Measurements from ENCODE around the gene ENOX1. TPM values are rescaled to one million over a fixed set of nuclear protein-coding genes. Genes with fewer than 3 reads are reported as not detected.

Gene ENOX1
- total RNA-seq, 1 donor from 2014 or later: 3.0 TPM

- Mint-ChIP-seq H3K36me3 (no peaks in the 10 kb centered on the region), H3K9me3 (no peaks in the 10 kb centered on the region), H3K27me3 (ENCODE audit: low read depth) (no peaks in the 10 kb centered on the region), H3K4me3 (no peak overlapping the region), H3K4me1 (peaks cover 7% of the 10 kb centered on the region), H3K27ac (no peak overlapping the region)
- no peak for DNase-seq (ENCODE audit: low spot score in 2 of 2, unreplicated experiment in 2 of 2)
- no peak for TF ChIP-seq CTCF (IDR thresholded peaks at IDR 0.05; ENCODE audit: unreplicated experiment)
Measured at GRCh38 chr13:43433691-43434141, 353.1 kb downstream of the ENOX1 start.

DNA sequence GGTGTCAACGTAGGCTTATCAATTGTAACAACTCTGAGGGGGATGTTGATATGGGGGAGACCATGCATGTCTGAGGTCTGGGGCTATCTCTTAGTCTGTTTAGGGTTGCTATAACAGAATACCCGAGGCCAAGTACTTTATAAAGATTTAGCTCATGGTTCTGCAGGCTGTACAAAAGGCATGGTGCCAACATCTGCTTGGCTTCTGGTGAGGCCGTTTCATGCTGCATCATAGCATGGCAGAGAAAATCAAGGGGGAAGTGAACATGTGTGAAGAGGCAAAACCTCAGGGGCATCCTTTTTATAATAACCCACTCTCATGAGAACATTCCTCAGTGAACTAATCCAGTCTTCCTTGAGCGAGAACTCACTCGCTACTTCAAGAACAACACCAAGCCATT, 353.8 kb downstream of the ENOX1 start:
- no peak for DNase-seq (ENCODE audit: low spot score in 2 of 2, unreplicated experiment in 2 of 2)
- Mint-ChIP-seq H3K4me3 (no peak overlapping the region), H3K27ac (no peak overlapping the region), H3K4me1 (peaks cover 4% of the 10 kb centered on the region), H3K36me3 (no peaks in the 10 kb centered on the region), H3K27me3 (ENCODE audit: low read depth) (no peaks in the 10 kb centered on the region), H3K9me3 (no peaks in the 10 kb centered on the region)
- TF ChIP-seq CTCF (IDR thresholded peaks at IDR 0.05; ENCODE audit: unreplicated experiment): no peak

- DNase-seq (ENCODE audit: low spot score in 2 of 2, unreplicated experiment in 2 of 2): no peak
- no peaks in the 10 kb centered on the region for H3K27me3 Mint-ChIP-seq (ENCODE audit: low read depth)
- peaks cover 3% of the 10 kb centered on the region for H3K4me1 Mint-ChIP-seq
- H3K36me3 Mint-ChIP-seq: no peaks in the 10 kb centered on the region
- TF ChIP-seq CTCF (IDR thresholded peaks at IDR 0.05; ENCODE audit: unreplicated experiment): no peak
- no peaks in the 10 kb centered on the region for H3K9me3 Mint-ChIP-seq
- no peak overlapping the region for H3K4me3 Mint-ChIP-seq
- no peak overlapping the region for H3K27ac Mint-ChIP-seq
Measured at GRCh38 chr13:43431841-43432240, 354.9 kb downstream of the ENOX1 start.

DNA sequence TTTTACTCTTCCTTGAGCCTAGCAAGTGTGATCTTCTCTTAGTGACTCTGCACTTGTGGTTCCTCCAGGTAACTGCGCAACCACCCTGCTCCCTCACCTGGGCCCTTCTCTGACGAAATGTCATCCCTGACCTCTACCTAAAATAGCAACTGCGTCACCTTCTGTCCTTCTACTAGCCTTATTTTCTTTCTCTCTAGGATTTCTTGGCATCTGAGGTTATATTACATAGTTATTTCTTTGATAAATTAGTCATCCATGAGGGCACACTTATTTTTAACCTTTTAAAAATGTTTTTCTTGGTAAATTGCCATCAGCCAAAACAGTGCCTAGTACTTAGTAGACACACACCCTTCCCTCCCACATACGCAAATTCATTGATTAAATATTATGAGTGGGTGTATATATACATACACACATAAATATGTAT, 355.5 kb downstream of the ENOX1 start:
- no peak for TF ChIP-seq CTCF (IDR thresholded peaks at IDR 0.05; ENCODE audit: unreplicated experiment)
- Mint-ChIP-seq H3K4me3 (no peak overlapping the region), H3K9me3 (no peaks in the 10 kb centered on the region), H3K4me1 (peaks cover 3% of the 10 kb centered on the region), H3K27me3 (ENCODE audit: low read depth) (no peaks in the 10 kb centered on the region), H3K27ac (no peak overlapping the region), H3K36me3 (no peaks in the 10 kb centered on the region)
- no peak for DNase-seq (ENCODE audit: low spot score in 2 of 2, unreplicated experiment in 2 of 2)

GRCh38 chr13:43428545-43429296, 358.1 kb downstream of the ENOX1 start:
- Mint-ChIP-seq H3K9me3 (no peaks in the 10 kb centered on the region), H3K4me1 (peaks cover 3% of the 10 kb centered on the region), H3K27ac (no peak overlapping the region)

More at GRCh38 chr13:43428545-43429296, 358.1 kb downstream of the ENOX1 start:
- no peak overlapping the region for H3K4me3 Mint-ChIP-seq
- no peak for DNase-seq (ENCODE audit: low spot score in 2 of 2, unreplicated experiment in 2 of 2)
- no peaks in the 10 kb centered on the region for H3K36me3 Mint-ChIP-seq
- no peak for TF ChIP-seq CTCF (IDR thresholded peaks at IDR 0.05; ENCODE audit: unreplicated experiment)
- no peaks in the 10 kb centered on the region for H3K27me3 Mint-ChIP-seq (ENCODE audit: low read depth)

Measured in mesothelial cell of epicardium (in vitro differentiated cells).